ENCODE measurements around the gene SNX25. TPM values are rescaled to one million over a fixed set of nuclear protein-coding genes. Genes with fewer than 3 reads are reported as not detected.

Gene SNX25
- total RNA-seq, 6 experiments from 2014 or later, result 8.0 to 13.0 (median 10.5) TPM

GRCh38 chr4:185179488-185179887 is 29.9 kb upstream of the SNX25 start:
- intact Hi-C loops (cut with DNase I), result no loop called here
- DNase-seq (no peak), ATAC-seq (no peak)
- H3K4me3 ChIP-seq, result no peak overlapping the region
- 83% methylated on average over 1 of the region's 3 CpGs for WGBS (ENCODE audit: insufficient coverage, low coverage, low lambda C conversion rate, missing lambda C conversion rate)
- peaks cover 0 to 6% (median 2%) of the 10 kb centered on the region in 4 donors for H3K36me3 ChIP-seq
- no peaks in the 10 kb centered on the region for H3K4me1 ChIP-seq
- H3K27ac ChIP-seq, result no peak overlapping the region
- TF ChIP-seq CTCF (IDR thresholded peaks at IDR 0.05) (no peak), POLR2A (IDR thresholded peaks at IDR 0.05) (no peak)
- H3K27me3 ChIP-seq, result no peaks in the 10 kb centered on the region
- no peaks in the 10 kb centered on the region for H3K9me3 ChIP-seq

GRCh38 chr4:185182239-185182638 is 27.2 kb upstream of the SNX25 start:
- H3K9me3 ChIP-seq, result no peaks in the 10 kb centered on the region
- no peaks in the 10 kb centered on the region for H3K36me3 ChIP-seq
- TF ChIP-seq POLR2A (IDR thresholded peaks at IDR 0.05) (no peak), CTCF (IDR thresholded peaks at IDR 0.05) (no peak)
- ATAC-seq (no peak), DNase-seq (no peak)
- no peak overlapping the region for H3K27ac ChIP-seq
- 80% methylated on average over 2 of the region's 2 CpGs for WGBS (ENCODE audit: insufficient coverage, low coverage, low lambda C conversion rate, missing lambda C conversion rate)
- no peaks in the 10 kb centered on the region for H3K27me3 ChIP-seq
- H3K4me1 ChIP-seq, result no peaks in the 10 kb centered on the region
- no peak overlapping the region for H3K4me3 ChIP-seq
- intact Hi-C loops (cut with DNase I), result no loop called here

GRCh38 chr4:185183622-185184281 is 25.6 kb upstream of the SNX25 start:
- H3K27ac ChIP-seq, result no peak overlapping the region
- H3K27me3 ChIP-seq, result no peaks in the 10 kb centered on the region
- peaks cover 0 to 4% (median 2%) of the 10 kb centered on the region in 4 donors for H3K36me3 ChIP-seq
- intact Hi-C loops (cut with DNase I), result no loop called here
- H3K4me1 ChIP-seq, result no peaks in the 10 kb centered on the region
- no peak for TF ChIP-seq POLR2A (IDR thresholded peaks at IDR 0.05)
- peak; percentile 72 to 91 (median 88) for TF ChIP-seq CTCF (IDR thresholded peaks at IDR 0.05)
- ATAC-seq (peak; percentile 71 to 90 (median 85)), DNase-seq (peak in 2 of 3 donors; percentile 57 to 84)
- H3K9me3 ChIP-seq, result no peaks in the 10 kb centered on the region
- 42% methylated on average over 6 of the region's 6 CpGs for WGBS (ENCODE audit: insufficient coverage, low coverage, low lambda C conversion rate, missing lambda C conversion rate)
- H3K4me3 ChIP-seq, result no peak overlapping the region

- Histone ChIP-seq H3K27ac (no peak overlapping the region), H3K36me3 (peaks cover 0 to 19% (median 8%) of the 10 kb centered on the region in 4 donors), H3K4me3 (no peak overlapping the region), H3K4me1 (no peaks in the 10 kb centered on the region), H3K27me3 (no peaks in the 10 kb centered on the region), H3K9me3 (no peaks in the 10 kb centered on the region)
- no peak for TF ChIP-seq POLR2A (IDR thresholded peaks at IDR 0.05)
- TF ChIP-seq CTCF (IDR thresholded peaks at IDR 0.05), result no peak
- no peak for ATAC-seq
- 60% methylated on average over 3 of the region's 3 CpGs for WGBS (ENCODE audit: insufficient coverage, low coverage, low lambda C conversion rate, missing lambda C conversion rate)
- no peak for DNase-seq
- intact Hi-C loops (cut with DNase I), result no loop called here
Observed at GRCh38 chr4:185186769-185187168, 22.6 kb upstream of the SNX25 start.
